Measurements from ENCODE around the gene TRIM42.

- TF ChIP-seq CTCF (IDR thresholded peaks at IDR 0.05) (no peak), POLR2A (IDR thresholded peaks at IDR 0.05) (no peak)
Observed at GRCh38 chr3:140731440-140732119, 53.7 kb downstream of the TRIM42 start.

All from tibial nerve (tissue), 3 donors.